Calu3 (cell line): ENCODE measurements around the gene GLS. TPM values are rescaled to one million over a fixed set of nuclear protein-coding genes. Genes with fewer than 3 reads are reported as not detected.

Experiments used
- Bru-seq: library from RNA; stranded (reverse); fragments of 400-500 nt; gene quantifications from one replicate; lab custom pipeline; 2021; lab: Mats Ljungman, UMichigan
- BruChase-seq, 2 experiments: library from RNA; stranded (reverse); fragments of 400-500 nt; gene quantifications; one replicate each; lab custom pipeline; 2021; lab: Mats Ljungman, UMichigan
- BruUV-seq: library from RNA; stranded (reverse); fragments of 400-500 nt; replicated peaks from 2 replicates; lab custom pipeline; 2021; lab: Mats Ljungman, UMichigan
- CTCF ChIA-PET: fragments of 300-600 bp; sonication (Branson Sonifier 250); formaldehyde crosslinking; loops from one replicate; lab custom pipeline; 2022; ENCODE audit warnings: antibody characterized with exemption; lab: Charles Lee
- DNase-seq: peaks from one replicate; pipeline ENCODE4 v3.0.0; 2022
- H3K27ac Mint-ChIP-seq: one replicate; pipeline ENCODE4 v1.8.0; 2022; ENCODE audit warnings: mixed read lengths; ENCODE audit not compliant: unreplicated experiment
- H3K27me3 Mint-ChIP-seq: one replicate; pipeline ENCODE4 v1.8.0; 2022; ENCODE audit warnings: mixed read lengths; ENCODE audit not compliant: unreplicated experiment
- H3K36me3 Mint-ChIP-seq: one replicate; pipeline ENCODE4 v1.8.0; 2022; ENCODE audit warnings: mild to moderate bottlenecking, moderate library complexity, mixed read lengths; ENCODE audit not compliant: insufficient read depth, unreplicated experiment
- H3K4me1 Mint-ChIP-seq: one replicate; pipeline ENCODE4 v1.8.0; 2022; ENCODE audit warnings: mild to moderate bottlenecking, low read depth, mixed read lengths; ENCODE audit not compliant: unreplicated experiment
- H3K4me3 Mint-ChIP-seq: one replicate; pipeline ENCODE4 v1.8.0; 2022; ENCODE audit warnings: mild to moderate bottlenecking, low read depth, moderate library complexity, mixed read lengths; ENCODE audit not compliant: unreplicated experiment
- H3K9me3 Mint-ChIP-seq: one replicate; pipeline ENCODE4 v1.8.0; 2022; ENCODE audit warnings: low read depth, mixed read lengths; ENCODE audit not compliant: unreplicated experiment
- intact Hi-C: fragments of 100-400 bp; cut with micrococcal nuclease; formaldehyde crosslinking; loops from one replicate; pipeline ENCODE4 v1.10.0; 2022; ENCODE audit not compliant: unreplicated experiment
- long read RNA-seq: library from polyadenylated mRNA; stranded (forward); transcript quantifications from one replicate; pipeline ENCODE4 v2.0.0, GENCODE V29; 2022
- total RNA-seq: library from RNA; stranded (reverse); gene quantifications from 2 replicates; pipeline ENCODE4 v1.2.3, GENCODE V29; 2022
- TF ChIP-seq, protein P1 (sequence below): fragments of 200-600 bp; IDR thresholded peaks from one replicate; pipeline ENCODE4 v1.8.0; 2022; ENCODE audit warnings: antibody characterized with exemption; ENCODE audit not compliant: unreplicated experiment

Gene GLS
- total RNA-seq, result 110 and 115 TPM in 2 replicates
- Bru-seq, nascent RNA, result percentile 95 among the genes with signal in this experiment
- BruChase-seq, experiment 1, labeled RNA remaining after a 6-hour chase, result percentile 93 among the genes with signal in this experiment
- percentile 95 among the genes with signal in this experiment for BruChase-seq, experiment 2, labeled RNA remaining after a 2-hour chase
- long read RNA-seq, full-length matches to known transcripts, result 44 of 64 reads
- long read RNA-seq, partial matches to known transcripts, result 5 of 64 reads
- long read RNA-seq, other reads (novel, unspliced or antisense), result 15 of 64 reads

DNA sequence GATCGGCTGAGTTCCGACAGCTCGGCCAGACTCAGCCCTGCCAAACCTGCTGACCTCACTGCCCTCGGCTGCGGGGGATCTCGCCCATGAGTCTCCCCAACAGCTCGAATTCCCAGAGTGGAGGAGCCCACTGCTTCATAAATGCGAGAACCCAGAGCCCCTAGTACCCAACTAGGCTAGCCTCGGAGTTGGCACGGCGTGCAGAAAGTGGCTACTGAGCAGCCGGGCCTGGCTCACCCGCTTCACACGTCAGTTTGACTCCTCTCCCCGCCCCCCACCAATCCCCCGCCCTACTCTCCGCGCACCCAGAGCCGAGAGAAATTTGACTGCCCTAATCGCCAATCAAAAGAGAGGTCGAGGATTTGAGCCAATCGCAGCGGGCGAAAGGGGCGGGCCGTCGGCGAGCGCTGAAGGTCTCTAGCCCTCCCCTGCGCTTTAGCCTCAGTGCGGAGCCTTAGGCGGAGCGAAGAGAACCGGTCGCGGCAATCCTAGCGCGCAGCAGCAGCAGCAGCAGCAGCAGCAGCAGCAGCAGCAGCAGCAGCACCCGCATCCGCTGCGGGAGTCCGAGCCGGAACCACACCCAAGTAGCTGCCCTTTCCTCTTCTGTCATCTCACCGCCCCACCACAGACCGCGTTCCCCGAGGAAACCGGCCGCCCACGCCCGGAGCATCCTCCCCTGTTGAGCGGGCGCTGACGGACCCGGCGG, at the start of gene GLS:
TSS of gene GLS (plus strand) at position 444 of the 706 bp plus-strand sequence. CDS start 264 bp downstream, outside the sequence.
- peaks cover 59% of the 10 kb centered on the region for H3K36me3 Mint-ChIP-seq
- H3K27me3 Mint-ChIP-seq, result no peaks in the 10 kb centered on the region
- no peaks in the 10 kb centered on the region for H3K9me3 Mint-ChIP-seq
- TF ChIP-seq, protein P1, sequence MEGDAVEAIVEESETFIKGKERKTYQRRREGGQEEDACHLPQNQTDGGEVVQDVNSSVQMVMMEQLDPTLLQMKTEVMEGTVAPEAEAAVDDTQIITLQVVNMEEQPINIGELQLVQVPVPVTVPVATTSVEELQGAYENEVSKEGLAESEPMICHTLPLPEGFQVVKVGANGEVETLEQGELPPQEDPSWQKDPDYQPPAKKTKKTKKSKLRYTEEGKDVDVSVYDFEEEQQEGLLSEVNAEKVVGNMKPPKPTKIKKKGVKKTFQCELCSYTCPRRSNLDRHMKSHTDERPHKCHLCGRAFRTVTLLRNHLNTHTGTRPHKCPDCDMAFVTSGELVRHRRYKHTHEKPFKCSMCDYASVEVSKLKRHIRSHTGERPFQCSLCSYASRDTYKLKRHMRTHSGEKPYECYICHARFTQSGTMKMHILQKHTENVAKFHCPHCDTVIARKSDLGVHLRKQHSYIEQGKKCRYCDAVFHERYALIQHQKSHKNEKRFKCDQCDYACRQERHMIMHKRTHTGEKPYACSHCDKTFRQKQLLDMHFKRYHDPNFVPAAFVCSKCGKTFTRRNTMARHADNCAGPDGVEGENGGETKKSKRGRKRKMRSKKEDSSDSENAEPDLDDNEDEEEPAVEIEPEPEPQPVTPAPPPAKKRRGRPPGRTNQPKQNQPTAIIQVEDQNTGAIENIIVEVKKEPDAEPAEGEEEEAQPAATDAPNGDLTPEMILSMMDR, result no peak
- H3K4me3 Mint-ChIP-seq, result peak within 1 kb of the TSS; percentile 97
- CTCF ChIA-PET, result interaction anchor here (0.6 to 1.2 kb wide), 4 partner anchors 14 to 673 kb away, joined by 3 to 5 read pairs (median 3); no protein-coding TSS in a partner anchor
- DNase-seq, result peak; percentile 96
- H3K27ac Mint-ChIP-seq, result peak within 1 kb of the TSS; percentile 100
- intact Hi-C loops, result loop anchor here (5.0 kb wide), 1 partner anchor 67 kb away; no protein-coding TSS in a partner anchor
- BruUV-seq, result no TSS peak
- peaks cover 20% of the 10 kb centered on the region for H3K4me1 Mint-ChIP-seq

DNA sequence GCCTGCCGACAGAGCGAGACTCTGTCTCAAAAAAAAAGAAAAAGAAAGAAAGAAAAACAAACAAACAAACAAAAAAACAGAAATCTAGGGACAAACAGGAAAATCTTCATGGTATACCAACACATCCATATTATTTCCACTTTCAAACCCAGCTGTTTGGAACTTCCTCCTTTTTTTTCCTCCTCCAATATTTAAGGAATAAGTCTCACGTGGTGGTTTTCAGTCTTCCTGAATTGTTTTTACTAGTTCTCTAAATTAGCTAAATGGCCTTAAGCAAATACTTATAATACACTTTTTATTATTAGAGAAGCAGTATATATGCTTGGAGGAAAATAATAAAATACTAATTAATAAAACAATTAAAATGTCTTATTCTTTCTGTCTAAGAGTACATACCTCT, 48.7 kb upstream of the GLS start:
- Mint-ChIP-seq H3K9me3 (no peaks in the 10 kb centered on the region), H3K27ac (no peak overlapping the region), H3K4me1 (peaks cover 21% of the 10 kb centered on the region), H3K36me3 (no peaks in the 10 kb centered on the region), H3K27me3 (no peaks in the 10 kb centered on the region), H3K4me3 (no peak overlapping the region)
- CTCF ChIA-PET, result no interaction called here
- DNase-seq, result no peak
- BruUV-seq, result no TSS peak
- TF ChIP-seq, protein P1, result no peak
- intact Hi-C loops, result no loop called here

DNA sequence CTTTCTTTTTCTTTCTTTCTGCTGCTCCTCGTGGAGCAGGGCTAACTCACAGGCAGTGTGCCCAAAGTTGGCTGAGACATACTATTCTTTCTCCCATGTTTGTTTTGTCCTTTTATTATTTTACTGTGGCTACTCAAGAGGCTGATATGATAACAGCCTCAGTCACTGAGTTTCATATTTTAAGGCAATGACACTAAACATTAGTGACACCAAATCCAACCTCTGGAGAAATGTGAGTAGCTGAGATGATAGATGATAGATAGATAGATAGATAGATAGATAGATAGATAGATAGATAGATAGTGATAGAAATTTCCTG, 45.8 kb upstream of the GLS start:
- Mint-ChIP-seq H3K9me3 (no peaks in the 10 kb centered on the region), H3K36me3 (no peaks in the 10 kb centered on the region), H3K4me3 (no peak overlapping the region), H3K4me1 (peaks cover 29% of the 10 kb centered on the region), H3K27ac (no peak overlapping the region), H3K27me3 (no peaks in the 10 kb centered on the region)
- DNase-seq, result no peak
- CTCF ChIA-PET, result no interaction called here
- TF ChIP-seq, protein P1, result no peak
- BruUV-seq, result no TSS peak
- intact Hi-C loops, result no loop called here

DNA sequence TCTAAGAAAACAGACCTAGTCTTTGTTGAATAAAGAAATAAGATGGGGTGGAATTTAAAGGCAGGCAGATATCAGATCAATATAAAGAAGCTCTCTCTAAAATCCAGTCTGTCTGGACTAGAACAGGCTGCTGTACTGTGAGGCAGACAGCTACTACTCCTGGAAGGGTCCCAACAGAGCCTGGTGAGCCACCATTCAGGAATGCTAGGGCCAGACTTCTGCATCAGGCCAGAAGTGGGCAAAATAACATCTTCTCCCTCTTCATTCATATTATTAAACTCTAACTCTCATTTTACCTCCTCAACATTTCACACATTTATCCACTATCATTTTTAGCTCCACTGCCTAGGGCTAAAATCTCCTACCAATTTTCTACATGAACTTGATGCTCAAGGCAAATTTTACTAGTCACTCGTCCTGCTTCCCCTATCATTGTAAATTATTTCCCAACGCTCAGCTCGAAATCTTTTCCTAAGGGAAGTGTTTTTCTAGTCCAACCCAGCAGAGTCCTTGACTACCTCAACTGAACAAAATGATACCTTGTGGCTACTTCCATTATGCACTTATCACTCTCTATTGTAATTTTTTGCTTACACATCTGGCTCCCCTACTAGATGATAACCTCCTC, 45.2 kb upstream of the GLS start:
- Mint-ChIP-seq H3K27me3 (no peaks in the 10 kb centered on the region), H3K4me1 (peaks cover 29% of the 10 kb centered on the region), H3K36me3 (no peaks in the 10 kb centered on the region), H3K27ac (no peak overlapping the region), H3K9me3 (no peaks in the 10 kb centered on the region), H3K4me3 (no peak overlapping the region)
- TF ChIP-seq, protein P1, result no peak
- intact Hi-C loops, result no loop called here
- no TSS peak for BruUV-seq
- CTCF ChIA-PET, result interaction anchor here (0.6 kb wide), 1 partner anchor 28 kb away, joined by 3 read pairs; no protein-coding TSS in a partner anchor
- DNase-seq, result peak; percentile 39
